GM18861 (cell line): ENCODE measurements around the gene LONRF2.
"Not testable (repeated sequence)": the region's sequence is repeated elsewhere in the genome, so short reads cannot be mapped to it uniquely, and the experiment has no call there.

ENCODE experiments used
- ATAC-seq: cut with Tn5 transposase; IDR thresholded peaks from one replicate; pipeline ENCODE4 v1.9.1; 2021; ENCODE audit not compliant: unreplicated experiment

Gene LONRF2

GRCh38 chr2:100321866-100322820 lies at the start of gene LONRF2:
Gene LONRF2 (minus strand): TSS chr2:100322501. CDS start chr2:100322093, 408 bp downstream.
- no peak for ATAC-seq

- no peak for ATAC-seq
Observed at GRCh38 chr2:100367163-100367562, 44.9 kb upstream of the LONRF2 start.

- no peak for ATAC-seq
Observed at GRCh38 chr2:100365434-100365833, 43.1 kb upstream of the LONRF2 start.

GRCh38 chr2:100362269-100362668 lies 40.0 kb upstream of the LONRF2 start:
- ATAC-seq = not testable (repeated sequence)

GRCh38 chr2:100359576-100359975 lies 37.3 kb upstream of the LONRF2 start:
- ATAC-seq = no peak

- ATAC-seq = no peak
Observed at GRCh38 chr2:100358554-100358953, 36.3 kb upstream of the LONRF2 start.

- ATAC-seq = no peak
Observed at GRCh38 chr2:100352521-100352920, 30.2 kb upstream of the LONRF2 start.

- ATAC-seq = no peak
Observed at GRCh38 chr2:100350661-100351185, 28.4 kb upstream of the LONRF2 start.

- ATAC-seq = not testable (repeated sequence)
Observed at GRCh38 chr2:100345144-100345543, 22.8 kb upstream of the LONRF2 start.

GRCh38 chr2:100344433-100344832 lies 22.1 kb upstream of the LONRF2 start:
- no peak for ATAC-seq

GRCh38 chr2:100342466-100342865 lies 20.2 kb upstream of the LONRF2 start:
- not testable (repeated sequence) for ATAC-seq

- no peak for ATAC-seq
Observed at GRCh38 chr2:100339823-100340222, 17.5 kb upstream of the LONRF2 start.

GRCh38 chr2:100334929-100335328 lies 12.6 kb upstream of the LONRF2 start:
- no peak for ATAC-seq

GRCh38 chr2:100327742-100328141 lies 5.4 kb upstream of the LONRF2 start:
- ATAC-seq = no peak

- no peak for ATAC-seq
Observed at GRCh38 chr2:100321179-100321865, 979 bp downstream of the LONRF2 start.

GRCh38 chr2:100320547-100321178 lies 1.6 kb downstream of the LONRF2 start:
- ATAC-seq = no peak

GRCh38 chr2:100317634-100318033 lies 4.7 kb downstream of the LONRF2 start:
- no peak for ATAC-seq

- ATAC-seq = no peak
Observed at GRCh38 chr2:100309973-100310719, 12.2 kb downstream of the LONRF2 start.

GRCh38 chr2:100309311-100309710 lies 13.0 kb downstream of the LONRF2 start:
- no peak for ATAC-seq

- no peak for ATAC-seq
Observed at GRCh38 chr2:100303744-100304143, 18.6 kb downstream of the LONRF2 start.

- no peak for ATAC-seq
Observed at GRCh38 chr2:100302585-100302892, 19.8 kb downstream of the LONRF2 start.
